Stimulated activated CD4-positive, alpha-beta T cell treated with anti-CD3 and anti-CD28 coated beads, Interleukin-4, amount 100 ng/mL, for 24 hours (primary cell): ENCODE results near the gene PFDN1.

ENCODE experiments used
- DNase-seq: peaks from one replicate; pipeline ENCODE4 v3.0.0-alpha.2; 2020

Gene PFDN1

GRCh38 chr5:140328036-140328764 is 25.3 kb upstream of the PFDN1 start:
- no peak for DNase-seq

DNA sequence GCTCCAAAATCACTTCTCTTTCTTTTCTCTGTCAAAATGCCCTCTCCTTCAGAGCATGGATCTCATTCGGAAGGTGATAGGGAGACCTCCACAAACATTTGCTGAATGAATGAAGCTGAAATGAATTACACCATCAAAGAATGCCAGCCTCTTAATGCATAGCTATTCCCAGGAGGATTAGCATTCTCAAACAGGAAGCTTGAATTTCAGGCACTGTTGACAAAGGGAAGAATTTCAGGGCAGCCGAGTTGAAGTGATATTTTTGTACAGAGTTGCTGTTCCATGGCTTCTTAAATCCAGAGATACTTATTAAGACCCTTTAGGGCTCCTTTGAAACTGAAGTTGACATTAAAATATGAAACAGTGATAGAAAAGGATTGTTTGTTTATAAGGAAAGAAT is 24.7 kb upstream of the PFDN1 start:
- DNase-seq = no peak

- DNase-seq = no peak
These were observed 22.6 kb upstream of the PFDN1 start for GRCh38 chr5:140325486-140325885.

- DNase-seq = no peak
These were observed 21.8 kb upstream of the PFDN1 start for GRCh38 chr5:140324617-140325241.

DNA sequence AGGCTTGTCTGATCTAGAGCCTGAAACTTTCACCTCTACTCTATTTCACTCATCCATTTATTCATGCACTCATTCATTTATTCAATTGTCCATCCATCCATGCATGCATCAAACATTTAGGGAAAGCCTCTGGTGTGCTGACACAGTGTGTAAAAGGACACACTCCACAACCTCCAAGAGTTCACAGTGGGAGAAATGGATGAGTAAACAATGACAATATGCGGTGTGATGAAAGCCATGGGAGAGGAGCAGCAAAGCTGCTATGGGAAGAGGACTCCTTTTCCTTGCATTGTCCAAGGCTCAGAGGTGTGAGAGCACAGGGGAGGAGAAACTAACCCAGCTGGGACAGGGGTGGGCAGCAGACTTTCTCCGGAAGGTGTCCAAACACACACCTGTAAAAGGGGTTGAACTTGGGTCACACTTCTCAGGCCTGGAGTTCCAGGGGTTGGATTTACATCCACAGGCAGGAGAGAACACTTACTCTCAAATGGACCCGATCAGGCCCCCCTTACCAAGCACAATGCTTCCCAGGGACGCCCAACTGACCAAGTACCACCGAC is 21.2 kb upstream of the PFDN1 start:
- no peak for DNase-seq

DNA sequence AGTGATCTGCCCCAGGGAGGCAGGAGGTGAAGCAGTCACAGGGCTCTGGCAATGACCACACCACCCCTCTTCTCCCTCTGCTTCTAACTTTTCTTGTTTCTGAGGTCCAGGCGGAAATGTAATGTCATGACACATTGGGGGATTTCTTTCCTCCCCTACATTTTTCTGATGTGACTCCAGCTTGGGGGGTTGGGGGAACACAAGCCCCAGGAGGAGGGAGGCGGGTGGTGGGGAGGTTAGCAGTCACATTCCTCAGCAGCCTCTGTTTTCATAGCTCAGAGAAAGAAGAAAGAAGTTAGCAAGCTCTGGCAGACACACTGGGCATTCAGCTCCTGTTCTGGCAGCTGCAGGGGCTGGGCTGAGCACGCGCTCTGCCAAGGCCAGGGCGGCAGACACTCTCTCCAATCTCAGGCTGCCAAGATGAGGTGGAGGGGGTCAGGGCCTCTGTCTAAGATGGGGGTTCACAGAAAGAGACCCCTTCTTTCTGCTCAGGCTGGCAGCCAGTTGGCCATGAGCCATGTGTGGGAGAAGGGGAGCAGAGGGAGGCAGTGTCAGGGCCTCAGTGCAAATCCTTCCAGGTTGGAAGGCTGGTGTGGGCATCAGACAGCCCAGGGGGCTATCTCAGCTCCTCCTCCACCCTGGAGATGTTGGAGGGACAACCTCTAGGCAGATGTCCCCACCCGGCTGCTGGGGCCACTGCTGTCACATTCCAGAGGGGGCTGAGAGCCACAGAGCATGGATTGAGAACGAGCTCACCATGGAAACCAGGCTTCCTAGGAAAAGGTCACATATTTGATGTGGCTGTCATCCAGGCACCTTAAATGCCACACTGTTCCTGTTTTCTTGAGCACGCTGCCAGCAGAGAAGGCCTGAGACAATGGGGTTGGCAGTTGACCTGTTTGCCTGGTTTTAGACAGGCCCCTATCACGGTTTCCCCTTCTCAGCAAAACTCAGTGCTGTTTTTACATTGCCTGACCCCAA is 20.1 kb upstream of the PFDN1 start:
- no peak for DNase-seq

- no peak for DNase-seq
These were observed 18.9 kb upstream of the PFDN1 start for GRCh38 chr5:140321796-140322195.

DNA sequence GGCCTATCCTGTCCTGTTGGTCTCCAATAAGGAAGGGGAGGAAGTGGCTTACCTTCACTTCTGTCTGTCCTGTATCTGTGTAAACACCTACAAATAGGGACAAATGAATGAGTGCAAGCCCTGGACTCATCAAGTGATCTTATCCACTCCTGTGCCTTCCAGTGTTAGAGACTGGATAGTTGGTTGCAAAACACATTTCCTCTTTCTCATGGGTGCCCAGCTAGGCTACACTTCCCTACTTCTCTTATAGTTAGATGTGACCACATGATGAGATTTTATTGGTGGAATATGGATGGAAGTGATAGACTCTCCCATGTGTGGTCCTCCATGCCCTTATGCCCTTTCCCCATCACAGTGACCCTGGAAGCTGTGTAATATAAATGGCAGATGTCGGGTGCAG is 16.9 kb upstream of the PFDN1 start:
- DNase-seq = no peak

DNA sequence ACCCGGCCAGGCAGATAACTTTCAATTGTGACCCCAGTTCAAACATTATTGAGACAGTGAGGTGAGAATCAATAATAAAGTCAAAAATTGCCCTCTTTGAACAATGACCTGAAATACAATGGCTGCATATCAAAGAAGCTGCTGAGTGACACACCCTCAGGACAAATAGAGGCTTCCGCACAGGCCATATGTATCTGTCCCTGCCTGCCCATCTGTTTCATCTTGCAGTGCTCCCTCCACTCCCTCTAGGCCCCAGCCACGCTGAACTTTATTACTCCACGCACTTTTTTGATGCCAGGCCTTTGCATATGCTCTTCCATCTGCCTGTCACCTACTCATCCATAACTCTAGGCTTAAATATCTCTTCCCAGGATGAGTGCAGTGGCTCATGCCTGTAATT is 15.9 kb upstream of the PFDN1 start:
- DNase-seq = no peak

DNA sequence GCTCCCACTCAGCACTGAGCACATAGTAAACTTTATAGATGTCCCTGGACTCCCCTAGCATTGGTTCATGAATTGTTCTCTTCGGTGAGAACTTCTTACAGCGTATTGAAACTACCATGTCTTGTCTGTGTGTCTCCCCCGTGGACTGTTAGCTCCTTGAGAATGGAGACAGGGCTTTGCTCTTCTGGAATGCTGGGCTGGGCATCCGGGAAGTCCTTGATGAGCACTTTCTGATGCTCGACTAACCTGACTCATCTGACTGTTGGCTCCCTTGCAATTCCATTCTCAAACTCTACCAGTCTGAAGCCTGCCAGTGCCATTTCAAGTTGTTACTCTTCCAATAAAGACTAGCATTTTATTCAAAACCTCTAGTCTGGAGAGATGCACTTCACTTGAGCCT is 15.0 kb upstream of the PFDN1 start:
- DNase-seq = no peak

- no peak for DNase-seq
These were observed 9.9 kb upstream of the PFDN1 start for GRCh38 chr5:140312791-140313189.

DNA sequence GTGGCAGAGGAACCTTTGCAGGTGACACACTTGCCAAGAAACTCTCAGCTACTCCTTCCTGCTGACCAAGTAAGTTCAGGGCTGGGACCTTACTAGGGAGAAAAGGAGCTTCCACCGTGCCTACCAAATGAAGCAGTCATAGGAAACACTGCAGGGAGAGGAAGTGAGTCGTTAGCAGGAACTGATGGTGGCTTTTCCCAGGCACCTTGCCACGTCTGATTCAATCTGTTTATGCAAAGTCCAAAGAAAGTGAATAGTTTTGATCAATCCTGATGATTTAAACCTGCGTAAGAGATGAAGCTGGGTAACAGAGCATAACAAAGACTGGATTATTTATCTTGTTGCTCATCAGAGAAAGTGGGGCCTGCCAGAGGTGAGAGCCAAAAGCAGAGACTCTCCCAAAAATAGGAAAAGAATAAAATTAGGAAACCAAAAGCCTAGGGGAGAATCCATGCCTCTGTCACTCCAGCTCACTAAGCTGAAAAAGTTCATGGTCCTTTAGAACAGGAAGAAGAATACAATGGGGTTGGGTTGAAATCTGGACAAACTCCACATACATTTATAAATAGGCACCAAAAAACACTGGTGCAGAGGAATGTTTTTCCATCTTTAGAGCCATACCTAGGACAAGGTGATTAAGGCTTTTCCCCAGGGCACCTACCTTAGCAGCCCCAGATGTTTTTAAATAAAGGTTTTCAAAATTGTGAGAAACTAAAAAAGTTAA is 9.3 kb upstream of the PFDN1 start:
- no peak for DNase-seq

GRCh38 chr5:140311011-140311467 is 8.1 kb upstream of the PFDN1 start:
- no peak for DNase-seq

GRCh38 chr5:140310434-140310833 is 7.5 kb upstream of the PFDN1 start:
- no peak for DNase-seq

- DNase-seq = no peak
These were observed 6.9 kb upstream of the PFDN1 start for GRCh38 chr5:140309706-140310249.

DNA sequence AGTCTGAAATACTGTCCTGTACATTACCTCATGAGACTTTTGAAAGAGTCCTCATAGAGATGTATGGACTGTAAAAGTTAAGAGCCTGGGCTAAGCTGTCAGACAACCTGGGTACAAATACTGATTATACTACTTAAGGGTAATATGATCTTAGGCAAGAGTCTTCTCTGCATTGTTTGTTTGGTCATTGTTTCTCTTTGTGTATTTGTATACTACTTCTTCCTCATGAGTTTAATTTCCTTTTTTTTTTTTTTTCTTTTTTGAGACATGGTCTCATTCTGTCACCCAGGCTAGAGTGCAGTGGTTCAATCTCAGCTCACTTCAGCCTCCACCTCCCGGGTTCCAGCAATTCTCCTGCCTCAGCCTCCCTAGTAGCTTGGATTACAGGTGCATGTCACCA is 2.6 kb upstream of the PFDN1 start:
- DNase-seq = no peak

- no peak for DNase-seq
These were observed 1.1 kb upstream of the PFDN1 start for GRCh38 chr5:140303966-140304365.

DNA sequence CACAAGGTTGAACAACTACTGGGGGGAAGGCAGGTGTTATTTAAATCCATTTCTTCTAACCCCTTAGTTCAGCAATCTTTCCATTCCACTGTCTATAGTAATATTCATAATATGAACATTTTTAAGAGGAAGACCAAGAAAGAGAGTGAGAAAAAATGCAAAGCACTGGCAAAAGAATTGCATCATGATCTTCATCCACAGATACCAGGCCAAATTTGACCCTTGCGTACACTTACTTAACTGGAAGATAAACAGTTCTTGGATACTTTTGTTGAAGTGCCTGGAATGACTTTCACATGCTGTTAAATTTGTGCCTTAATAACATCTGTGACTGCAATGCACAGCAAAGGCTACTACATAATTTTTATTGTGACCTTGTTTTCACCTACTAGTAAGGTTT is 1.8 kb downstream of the PFDN1 start:
- DNase-seq = no peak

GRCh38 chr5:140299056-140299455 is 3.8 kb downstream of the PFDN1 start:
- DNase-seq = no peak

DNA sequence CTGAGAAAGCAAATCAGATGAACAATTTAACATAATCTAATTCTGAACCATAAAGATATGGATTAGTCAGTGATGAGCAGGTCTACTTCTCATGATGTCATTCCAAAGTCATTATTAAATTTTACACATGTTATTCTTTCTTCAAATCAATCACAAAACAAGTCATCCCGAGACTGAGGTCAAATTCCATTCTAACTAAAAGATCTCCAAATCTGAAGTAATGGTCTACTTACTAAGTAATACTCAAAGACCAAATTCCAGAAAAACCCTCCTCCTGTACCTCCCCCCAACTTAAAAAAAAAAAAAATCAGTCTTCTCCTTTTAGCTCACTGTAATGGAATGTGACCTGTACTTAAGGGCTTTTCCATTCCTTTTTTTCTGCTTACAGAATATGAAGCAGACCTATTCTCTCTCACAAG is 4.7 kb downstream of the PFDN1 start:
- DNase-seq = no peak

DNA sequence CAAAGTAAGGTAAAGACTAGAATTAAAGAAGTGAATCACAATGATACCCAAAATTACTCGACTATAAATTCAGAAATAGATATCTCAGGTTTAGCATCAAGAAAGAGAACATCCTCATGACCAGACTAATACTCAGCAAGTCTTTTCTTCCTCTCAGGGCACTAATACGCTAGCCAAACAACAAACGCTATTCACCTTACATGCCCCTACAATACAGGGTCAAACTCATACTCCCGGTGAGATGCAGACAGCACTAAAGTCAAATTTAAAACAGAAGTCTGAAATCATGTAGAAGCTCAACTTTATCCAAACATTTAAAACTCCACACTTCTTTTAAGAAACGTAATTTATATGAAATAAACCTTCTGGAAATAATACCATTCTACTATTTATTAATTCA is 5.6 kb downstream of the PFDN1 start:
- no peak for DNase-seq

GRCh38 chr5:140296289-140296688 is 6.6 kb downstream of the PFDN1 start:
- DNase-seq = no peak
